ENCODE results near the gene FNDC3B. TPM values are rescaled to one million over a fixed set of nuclear protein-coding genes. Genes with fewer than 3 reads are reported as not detected.

The FNDC3B gene
- total RNA-seq, 2 experiments from 2014 or later, result 10.6 to 12.0 TPM

GRCh38 chr3:172009803-172010202, 29.6 kb upstream of the FNDC3B start:
- H3K9me3 Mint-ChIP-seq, result no peaks in the 10 kb centered on the region
- no peak for TF ChIP-seq CTCF (IDR thresholded peaks at IDR 0.05)
- no peak overlapping the region for H3K4me3 Mint-ChIP-seq
- POLR2A ChIA-PET, result no interaction called here
- no peak overlapping the region for H3K27ac Mint-ChIP-seq
- no peaks in the 10 kb centered on the region for H3K36me3 Mint-ChIP-seq (ENCODE audit: low read depth)
- no peak for ATAC-seq
- no peak for DNase-seq
- CTCF ChIA-PET, result no interaction called here
- intact Hi-C loops (cut with micrococcal nuclease), result no loop called here
- no peaks in the 10 kb centered on the region for H3K27me3 Mint-ChIP-seq
- no peaks in the 10 kb centered on the region for H3K4me1 Mint-ChIP-seq (ENCODE audit: low read depth)

DNA sequence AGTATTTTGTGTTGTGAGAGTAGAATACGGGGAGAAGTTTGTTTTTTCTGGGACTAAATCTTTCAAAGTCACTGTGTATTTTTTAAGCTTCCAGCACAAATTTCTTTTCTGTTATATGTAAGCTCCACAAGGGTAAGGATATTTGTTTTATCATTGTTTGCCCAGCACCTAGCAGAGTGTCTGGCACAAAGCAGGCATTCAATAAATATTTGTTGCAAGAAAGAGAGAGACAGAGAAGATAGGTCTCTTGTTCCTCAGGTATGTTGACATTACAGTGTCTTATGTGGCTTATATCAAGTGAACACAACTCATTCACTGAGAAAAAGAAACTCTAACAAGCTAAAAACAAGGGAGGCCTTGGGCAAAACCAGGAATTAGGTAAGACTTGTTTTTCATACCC, 26.6 kb upstream of the FNDC3B start:
- CTCF ChIA-PET, result no interaction called here
- intact Hi-C loops (cut with micrococcal nuclease), result no loop called here

DNA sequence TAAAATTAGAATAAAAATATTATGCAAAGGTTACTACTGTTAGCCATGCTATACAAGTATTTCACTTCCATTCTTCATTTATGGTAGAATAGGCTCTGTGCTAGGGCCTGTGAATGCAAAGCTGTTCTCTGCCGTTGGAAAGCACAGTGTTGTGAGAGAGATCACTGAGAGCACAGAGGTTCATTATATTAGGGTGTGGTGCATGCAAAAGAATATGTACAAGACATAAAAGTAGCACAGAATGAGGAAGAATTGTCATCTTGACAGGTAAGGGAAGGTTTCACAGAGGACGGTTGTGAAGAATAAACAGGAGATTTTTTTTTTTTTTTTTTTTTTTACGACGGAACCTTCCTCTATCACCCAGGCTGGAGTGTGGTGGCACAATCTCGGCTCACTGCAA, 25.2 kb upstream of the FNDC3B start:
- Mint-ChIP-seq H3K27ac (no peak overlapping the region), H3K4me3 (no peak overlapping the region), H3K9me3 (no peaks in the 10 kb centered on the region), H3K4me1 (ENCODE audit: low read depth) (no peaks in the 10 kb centered on the region), H3K27me3 (no peaks in the 10 kb centered on the region), H3K36me3 (ENCODE audit: low read depth) (no peaks in the 10 kb centered on the region)
- DNase-seq, result no peak
- no peak for TF ChIP-seq CTCF (IDR thresholded peaks at IDR 0.05)
- POLR2A ChIA-PET, result no interaction called here
- ATAC-seq, result no peak
- CTCF ChIA-PET, result no interaction called here
- intact Hi-C loops (cut with micrococcal nuclease), result no loop called here

More for the DNA sequence above, 26.6 kb upstream of the FNDC3B start:
- DNase-seq (no peak), ATAC-seq (no peak)
- no peaks in the 10 kb centered on the region for H3K9me3 Mint-ChIP-seq
- no peaks in the 10 kb centered on the region for H3K27me3 Mint-ChIP-seq
- H3K36me3 Mint-ChIP-seq (ENCODE audit: low read depth), result no peaks in the 10 kb centered on the region
- no peak overlapping the region for H3K27ac Mint-ChIP-seq
- POLR2A ChIA-PET, result no interaction called here
- H3K4me3 Mint-ChIP-seq, result no peak overlapping the region
- no peaks in the 10 kb centered on the region for H3K4me1 Mint-ChIP-seq (ENCODE audit: low read depth)
- no peak for TF ChIP-seq CTCF (IDR thresholded peaks at IDR 0.05)

DNA sequence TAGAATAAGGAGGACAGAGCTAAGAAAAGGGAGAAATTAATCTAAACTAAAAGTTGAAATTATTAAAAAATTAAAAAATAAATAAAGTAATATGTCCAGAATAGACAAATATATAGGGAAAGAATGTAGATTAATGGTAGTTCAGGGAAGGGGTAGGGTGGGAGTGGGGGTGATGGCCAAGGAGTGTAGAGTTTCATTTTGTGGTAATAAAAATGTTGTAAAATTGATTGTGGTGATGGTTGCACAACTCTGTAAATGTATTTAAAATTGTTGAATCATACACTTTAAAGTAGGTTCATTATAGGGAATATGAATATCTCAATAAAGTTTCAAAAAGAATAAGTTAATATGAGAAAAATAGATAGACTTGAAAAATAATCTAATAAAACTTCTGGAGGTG, 21.0 kb upstream of the FNDC3B start:
- ATAC-seq (no peak), DNase-seq (no peak)
- Mint-ChIP-seq H3K27ac (no peak overlapping the region), H3K36me3 (ENCODE audit: low read depth) (no peaks in the 10 kb centered on the region), H3K27me3 (peaks cover 1% of the 10 kb centered on the region), H3K9me3 (no peaks in the 10 kb centered on the region), H3K4me1 (ENCODE audit: low read depth) (no peaks in the 10 kb centered on the region), H3K4me3 (no peak overlapping the region)
- ChIA-PET CTCF (no interaction called here), POLR2A (interaction anchor here (0.5 kb wide), 1 partner anchor 105 kb away, joined by 3 read pairs; no protein-coding TSS in a partner anchor)
- no peak for TF ChIP-seq CTCF (IDR thresholded peaks at IDR 0.05)
- intact Hi-C loops (cut with micrococcal nuclease), result no loop called here

- peaks cover 3% of the 10 kb centered on the region for H3K27me3 Mint-ChIP-seq
- H3K4me3 Mint-ChIP-seq, result no peak overlapping the region
- POLR2A ChIA-PET, result no interaction called here
- no peaks in the 10 kb centered on the region for H3K36me3 Mint-ChIP-seq (ENCODE audit: low read depth)
- no peak overlapping the region for H3K27ac Mint-ChIP-seq
- intact Hi-C loops (cut with micrococcal nuclease), result no loop called here
- TF ChIP-seq CTCF (IDR thresholded peaks at IDR 0.05), result no peak
- no peaks in the 10 kb centered on the region for H3K4me1 Mint-ChIP-seq (ENCODE audit: low read depth)
- ATAC-seq (no peak), DNase-seq (no peak)
- no peaks in the 10 kb centered on the region for H3K9me3 Mint-ChIP-seq
- CTCF ChIA-PET, result interaction anchor here (0.6 to 4.4 kb wide), 3 partner anchors 9 to 312 kb away, joined by 3 to 15 read pairs (median 3); no protein-coding TSS in a partner anchor
Observed at GRCh38 chr3:172020763-172021162, 18.6 kb upstream of the FNDC3B start.

All from activated CD8-positive, alpha-beta T cell treated with anti-CD3 and anti-CD28 coated beads for 36 hours (primary cell).